Measurements from ENCODE around the gene TBC1D24. TPM values are rescaled to one million over a fixed set of nuclear protein-coding genes. Genes with fewer than 3 reads are reported as not detected.
A peak's percentile ranks its signal among the peaks of the same experiment; 100 is the strongest.

The TBC1D24 gene
- total RNA-seq, 4 donors from 2014 or later, result 8.7 to 14.8 (median 9.9) TPM

DNA sequence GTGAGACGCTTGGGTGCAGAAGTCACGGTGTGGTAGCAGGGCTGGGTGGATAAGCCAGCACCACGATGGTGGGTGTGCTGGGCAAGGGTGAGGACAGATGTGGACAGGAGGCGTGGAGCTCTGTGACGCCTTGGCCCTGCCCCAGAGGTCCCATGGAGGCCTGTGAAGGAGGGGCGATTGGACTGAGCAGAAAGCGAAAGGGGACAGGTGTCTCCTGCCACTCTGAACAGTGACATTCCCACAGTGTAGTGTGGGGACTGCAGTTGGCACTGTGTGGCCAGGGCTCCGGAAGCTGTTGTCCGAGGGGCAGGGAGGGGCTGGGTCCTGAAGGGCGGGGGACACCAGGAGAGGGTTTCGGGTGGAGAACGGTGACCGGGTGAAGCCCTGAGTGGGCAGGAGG is 7.3 kb downstream of the TBC1D24 start:
- in situ Hi-C loops (cut with MboI; ENCODE audit: low sequenced_read_pairs in 4 of 4) (loop anchor here in 1 of 4 donors (25.0 kb wide), 1 partner anchor 145 kb away; the partner anchor contains the start of gene ABCA3), intact Hi-C loops (cut with DNase I; ENCODE audit: low total_unique reads) (loop anchor here (1.0 to 10.0 kb wide), 3 partner anchors 15 to 140 kb away; partner anchors contain the start of genes ABCA3 and CCNF)
- TF ChIP-seq, protein P1, sequence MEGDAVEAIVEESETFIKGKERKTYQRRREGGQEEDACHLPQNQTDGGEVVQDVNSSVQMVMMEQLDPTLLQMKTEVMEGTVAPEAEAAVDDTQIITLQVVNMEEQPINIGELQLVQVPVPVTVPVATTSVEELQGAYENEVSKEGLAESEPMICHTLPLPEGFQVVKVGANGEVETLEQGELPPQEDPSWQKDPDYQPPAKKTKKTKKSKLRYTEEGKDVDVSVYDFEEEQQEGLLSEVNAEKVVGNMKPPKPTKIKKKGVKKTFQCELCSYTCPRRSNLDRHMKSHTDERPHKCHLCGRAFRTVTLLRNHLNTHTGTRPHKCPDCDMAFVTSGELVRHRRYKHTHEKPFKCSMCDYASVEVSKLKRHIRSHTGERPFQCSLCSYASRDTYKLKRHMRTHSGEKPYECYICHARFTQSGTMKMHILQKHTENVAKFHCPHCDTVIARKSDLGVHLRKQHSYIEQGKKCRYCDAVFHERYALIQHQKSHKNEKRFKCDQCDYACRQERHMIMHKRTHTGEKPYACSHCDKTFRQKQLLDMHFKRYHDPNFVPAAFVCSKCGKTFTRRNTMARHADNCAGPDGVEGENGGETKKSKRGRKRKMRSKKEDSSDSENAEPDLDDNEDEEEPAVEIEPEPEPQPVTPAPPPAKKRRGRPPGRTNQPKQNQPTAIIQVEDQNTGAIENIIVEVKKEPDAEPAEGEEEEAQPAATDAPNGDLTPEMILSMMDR (IDR thresholded peaks at IDR 0.05 in 4 of 5, conservative IDR thresholded peaks at IDR 0.05 in 1 of 5), result no peak
- no peak for TF ChIP-seq POLR2A (IDR thresholded peaks at IDR 0.05)
- ATAC-seq (no peak), DNase-seq (no peak)
- H3K27ac ChIP-seq, result peak overlapping the region; percentile 82 to 94 (median 86)
- no peaks in the 10 kb centered on the region for H3K36me3 ChIP-seq
- no peak overlapping the region for H3K4me3 ChIP-seq
- no peaks in the 10 kb centered on the region for H3K9me3 ChIP-seq
- peaks cover 23 to 46% of the 10 kb centered on the region in 2 donors for H3K4me1 ChIP-seq
- no peaks in the 10 kb centered on the region for H3K27me3 ChIP-seq

GRCh38 chr16:2482708-2483534 is 8.0 kb downstream of the TBC1D24 start:
- intact Hi-C loops (cut with DNase I; ENCODE audit: low total_unique reads) (loop anchor here (1.0 to 10.0 kb wide), 3 partner anchors 16 to 141 kb away; partner anchors contain the start of genes ABCA3 and CCNF), in situ Hi-C loops (cut with MboI; ENCODE audit: low sequenced_read_pairs in 4 of 4) (loop anchor here in 1 of 4 donors (25.0 kb wide), 1 partner anchor 146 kb away; the partner anchor contains the start of gene ABCA3)
- ATAC-seq (peak; percentile 89 to 92), DNase-seq (peak; percentile 53 to 83)
- Histone ChIP-seq H3K27ac (peak overlapping the region; percentile 82 to 94 (median 86)), H3K4me1 (peaks cover 23 to 53% of the 10 kb centered on the region in 2 donors), H3K4me3 (peak overlapping the region in 3 of 4 donors; percentile 26 to 37 (median 35)), H3K27me3 (no peaks in the 10 kb centered on the region), H3K9me3 (no peaks in the 10 kb centered on the region), H3K36me3 (no peaks in the 10 kb centered on the region)
- no peak for TF ChIP-seq POLR2A (IDR thresholded peaks at IDR 0.05)
- TF ChIP-seq, protein P1 (IDR thresholded peaks at IDR 0.05 in 4 of 5, conservative IDR thresholded peaks at IDR 0.05 in 1 of 5), result no peak

- peaks cover 23 to 53% of the 10 kb centered on the region in 2 donors for H3K4me1 ChIP-seq
- DNase-seq (no peak), ATAC-seq (no peak)
- no peaks in the 10 kb centered on the region for H3K36me3 ChIP-seq
- no peaks in the 10 kb centered on the region for H3K9me3 ChIP-seq
- H3K27ac ChIP-seq, result peak overlapping the region in 3 of 4 donors; percentile 82 to 94 (median 85)
- intact Hi-C loops (cut with DNase I; ENCODE audit: low total_unique reads) (loop anchor here (5.0 to 10.0 kb wide), 2 partner anchors 59 to 142 kb away; partner anchors contain the start of genes ABCA3 and CCNF), in situ Hi-C loops (cut with MboI; ENCODE audit: low sequenced_read_pairs in 4 of 4) (loop anchor here in 1 of 4 donors (25.0 kb wide), 1 partner anchor 147 kb away; the partner anchor contains the start of gene ABCA3)
- no peaks in the 10 kb centered on the region for H3K27me3 ChIP-seq
- H3K4me3 ChIP-seq, result no peak overlapping the region
- TF ChIP-seq, protein P1 (IDR thresholded peaks at IDR 0.05 in 4 of 5, conservative IDR thresholded peaks at IDR 0.05 in 1 of 5), result no peak
- TF ChIP-seq POLR2A (IDR thresholded peaks at IDR 0.05), result no peak
These were observed 9.3 kb downstream of the TBC1D24 start for GRCh38 chr16:2483939-2484897.

GRCh38 chr16:2484898-2485508 is 10.1 kb downstream of the TBC1D24 start:
- ATAC-seq, result no peak
- in situ Hi-C loops (cut with MboI; ENCODE audit: low sequenced_read_pairs in 4 of 4), result loop anchor here in 1 of 4 donors (25.0 kb wide), 1 partner anchor 148 kb away; the partner anchor contains the start of gene ABCA3
- Histone ChIP-seq H3K4me3 (no peak overlapping the region), H3K9me3 (no peaks in the 10 kb centered on the region), H3K27ac (peak overlapping the region in 1 of 4 donors; percentile 21), H3K4me1 (peaks cover 23 to 53% of the 10 kb centered on the region in 2 donors), H3K36me3 (no peaks in the 10 kb centered on the region), H3K27me3 (no peaks in the 10 kb centered on the region)
- DNase-seq, result no peak
- intact Hi-C loops (cut with DNase I; ENCODE audit: low total_unique reads), result loop anchor here (5.0 to 10.0 kb wide), 2 partner anchors 60 to 143 kb away; partner anchors contain the start of genes ABCA3 and CCNF
- TF ChIP-seq, protein P1 (IDR thresholded peaks at IDR 0.05 in 4 of 5, conservative IDR thresholded peaks at IDR 0.05 in 1 of 5), result no peak
- no peak for TF ChIP-seq POLR2A (IDR thresholded peaks at IDR 0.05)
